K562 (cell line): ENCODE data around the gene CCDC60. TPM values are rescaled to one million over a fixed set of nuclear protein-coding genes. Genes with fewer than 3 reads are reported as not detected.

Experiments used
- ATAC-seq: fragments of 200-7000 bp; cut with Tn5 transposase; 3 replicates; pipeline ENCODE4 v1.9.1; 2020; ENCODE audit warnings: moderate library complexity
- BruUV-seq: library from RNA; stranded (reverse); fragments of 400-500 nt; replicated peaks from 2 replicates; lab custom pipeline; 2021; lab: Mats Ljungman, UMichigan
- CTCF ChIA-PET: fragments of 300-600 bp; formaldehyde crosslinking; extraction: SDS; loops from one replicate; lab custom pipeline; 2021; ENCODE audit warnings: low intra/inter-chr PET ratio; lab: Yijun Ruan, JAX
- POLR2A ChIA-PET: fragments of 300-600, 350-650 bp; sonication (Branson Sonifier 250); formaldehyde crosslinking; extraction: SDS; loops from one replicate; lab custom pipeline; 2021; ENCODE audit warnings: antibody characterized with exemption, inconsistent platforms; lab: Yijun Ruan, JAX
- DNase-seq, 4 experiments: peaks; one replicate each; pipeline versions ENCODE4 v3.0.0 to v3.0.0-alpha.2; 2011 to 2018; ENCODE audit warnings: low spot score in 3 of 4, mixed read lengths in 3 of 4; ENCODE audit errors: extremely low read depth in 1 of 4
- FAIRE-seq: peaks from 2 replicates; lab custom pipeline; 2011; peaks lifted over from hg19 to GRCh38; lab: Jason Lieb, UNC
- H2AFZ ChIP-seq: 2 replicates; pipeline ENCODE4 v1.6.0; 2011; ENCODE audit warnings: low read depth, low read length, control low read depth, inconsistent platforms
- H3K27ac ChIP-seq: fragments of 200-600 bp; 3 replicates; pipeline ENCODE4 v1.8.0; 2011; ENCODE audit warnings: low read depth, mild to moderate bottlenecking, control low read depth, inconsistent platforms, low read length, moderate library complexity, mixed read lengths; ENCODE audit errors: extremely low read depth
- H3K27me3 ChIP-seq, 2 experiments: fragments of 300-600 bp in 1 of 2; 2 replicates in 1 of 2; 3 replicates in 1 of 2; pipeline versions ENCODE4 v1.6.0 to v1.8.0; 2011; ENCODE audit warnings: inconsistent platforms in 2 of 2, low read length in 2 of 2, mild to moderate bottlenecking in 1 of 2, mixed read lengths in 1 of 2, moderate library complexity in 1 of 2; ENCODE audit not compliant: control insufficient read depth in 2 of 2, insufficient read depth in 2 of 2
- H3K36me3 ChIP-seq: fragments of 300-600 bp; 3 replicates; pipeline ENCODE4 v1.8.0; 2011; ENCODE audit warnings: mild to moderate bottlenecking, low read length, inconsistent platforms; ENCODE audit not compliant: control insufficient read depth, insufficient read depth
- H3K4me1 ChIP-seq, 2 experiments: fragments of 200-600 bp in 1 of 2; replicated peaks in 1 of 2; 2 replicates in 1 of 2; 3 replicates in 1 of 2; pipeline versions ENCODE4 v1.5.1 to v1.8.0; 2011; ENCODE audit warnings: inconsistent platforms in 2 of 2, low read length in 2 of 2, mild to moderate bottlenecking in 1 of 2, mixed read lengths in 1 of 2, moderate library complexity in 1 of 2; ENCODE audit not compliant: control insufficient read depth in 2 of 2, insufficient read depth in 2 of 2
- H3K4me2 ChIP-seq: 2 replicates; pipeline ENCODE4 v1.6.1; 2011; ENCODE audit warnings: low read length, control low read depth, inconsistent platforms, mixed read lengths; ENCODE audit not compliant: insufficient read depth
- H3K4me3 ChIP-seq: fragments of 200-600 bp; sonication (generic), shearing (Covaris generic); 2 replicates; pipeline ENCODE4 v1.5.1; 2016; ENCODE audit warnings: control low read depth, inconsistent platforms
- H3K79me2 ChIP-seq: fragments of 200-600 bp; 3 replicates; pipeline ENCODE4 v1.8.0; 2011; ENCODE audit warnings: low read length, inconsistent platforms; ENCODE audit not compliant: control insufficient read depth, insufficient read depth
- H3K9ac ChIP-seq, 2 experiments: 2 replicates each; pipeline versions ENCODE4 v1.6.0 to v1.6.1; 2011; ENCODE audit warnings: low read depth in 2 of 2, low read length in 2 of 2, control low read depth in 1 of 2, inconsistent platforms in 1 of 2, mild to moderate bottlenecking in 1 of 2, mixed read lengths in 1 of 2; ENCODE audit not compliant: insufficient read depth in 1 of 2
- H3K9me1 ChIP-seq: one replicate; pipeline ENCODE4 v1.6.0; 2011; ENCODE audit warnings: inconsistent platforms, mild to moderate bottlenecking, low read length, moderate library complexity; ENCODE audit not compliant: control insufficient read depth, insufficient read depth
- H3K9me3 ChIP-seq: replicated peaks from 2 replicates; pipeline ENCODE4 v1.5.1; 2011; ENCODE audit warnings: low read depth, low read length, inconsistent platforms; ENCODE audit not compliant: control insufficient read depth, insufficient read depth
- H4K20me1 ChIP-seq: replicated peaks from 2 replicates; pipeline ENCODE4 v1.6.1; 2011; ENCODE audit warnings: low read length, inconsistent platforms, mixed read lengths; ENCODE audit not compliant: control insufficient read depth, insufficient read depth
- GTF2F1 ChIP-seq: IDR thresholded peaks from 2 replicates; pipeline ENCODE4 v1.6.1; 2011; ENCODE audit warnings: low read depth, low read length, improper control_type of control experiment
- KDM5B ChIP-seq: fragments of 200-600 bp; sonication (generic); IDR thresholded peaks from 2 replicates; pipeline ENCODE4 v1.6.1; 2012; ENCODE audit warnings: low read depth, mild to moderate bottlenecking, moderate library complexity, low read length, control low read depth, inconsistent platforms; ENCODE audit not compliant: insufficient replicate concordance
- PHB2 ChIP-seq: fragments of 450-650 bp; IDR thresholded peaks from 2 replicates; pipeline ENCODE4 v1.6.1; 2017; ENCODE audit warnings: low read depth
- ZNF583 ChIP-seq: fragments of 250-450 bp; sonication (Bioruptor Pico); IDR thresholded peaks from 2 replicates; pipeline ENCODE4 v1.4.0; 2020
- ZNF668 ChIP-seq: fragments of 250-450 bp; sonication (Bioruptor Pico); IDR thresholded peaks from 2 replicates; pipeline ENCODE4 v1.8.0; 2022; ENCODE audit warnings: mild to moderate bottlenecking, inconsistent platforms
- WGBS: fragments of 100-300 bp; shearing (Covaris generic); methylation state at CpG from one replicate; pipeline ENCODE4 v1.1.6; 2016; ENCODE audit warnings: low coverage, mixed read lengths; ENCODE audit not compliant: insufficient coverage; ENCODE audit errors: missing lambda C conversion rate; 5-methylcytosine and 5-hydroxymethylcytosine counted together
- in situ Hi-C: fragments of 300-500 bp; cut with MboI; formaldehyde crosslinking; loops from 4 replicates; pipeline ENCODE4 v1.15.0; 2018; ENCODE audit warnings: inconsistent platforms, mixed read lengths
- intact Hi-C: fragments of 100-400 bp; cut with micrococcal nuclease; formaldehyde crosslinking; loops from 2 replicates; pipeline ENCODE4 v1.14.2; 2022
- polyA plus RNA-seq, 8 experiments: library from polyadenylated mRNA; depleted of rRNA in 4 of 8; stranded (reverse) in 5 of 8; unstranded in 3 of 8; fragments of >200 nt; fragmentation: Nextera tagmentation in 2 of 8; fragmentation: Illumina TruSeq in 1 of 8; extraction: Ambion mirVana in 2 of 8; extraction: Trizol in 1 of 8; gene quantifications; 2 replicates each; pipeline versions ENCODE4 v1.2.1 to v1.2.3, GENCODE V29; 2011 to 2014; ENCODE audit warnings: inconsistent platforms in 1 of 8, missing spikeins in 1 of 8
- total RNA-seq, 7 experiments: library from RNA; depleted of rRNA in 6 of 7; stranded (reverse); fragments of >200 nt in 6 of 7; fragmentation: Illumina TruSeq in 2 of 7; extraction: Trizol in 2 of 7; gene quantifications; 2 replicates each; pipeline versions ENCODE4 v1.2.1 to v1.2.3, GENCODE V29; 2011 to 2021; ENCODE audit warnings: low replicate concordance in 1 of 7
- TF ChIP-seq, protein P1 (sequence below), 2 experiments: fragments of 450-650 bp; conservative IDR thresholded peaks; 2 replicates each; pipeline ENCODE4 v1.6.1; 2017; ENCODE audit warnings: mild to moderate bottlenecking in 2 of 2, moderate library complexity in 2 of 2
- TF ChIP-seq, protein P2 (sequence below): IDR thresholded peaks from 3 replicates; pipeline ENCODE4 v1.6.1; 2011; ENCODE audit warnings: borderline replicate concordance, mild to moderate bottlenecking, moderate library complexity; ENCODE audit not compliant: insufficient read length; ENCODE audit errors: extremely low read depth

CCDC60 gene
- total and polyA plus RNA-seq, 9 of the 15 experiments (the other 6 are each of a cell fraction or from before 2014, with no cell fraction given), result not detected

DNA sequence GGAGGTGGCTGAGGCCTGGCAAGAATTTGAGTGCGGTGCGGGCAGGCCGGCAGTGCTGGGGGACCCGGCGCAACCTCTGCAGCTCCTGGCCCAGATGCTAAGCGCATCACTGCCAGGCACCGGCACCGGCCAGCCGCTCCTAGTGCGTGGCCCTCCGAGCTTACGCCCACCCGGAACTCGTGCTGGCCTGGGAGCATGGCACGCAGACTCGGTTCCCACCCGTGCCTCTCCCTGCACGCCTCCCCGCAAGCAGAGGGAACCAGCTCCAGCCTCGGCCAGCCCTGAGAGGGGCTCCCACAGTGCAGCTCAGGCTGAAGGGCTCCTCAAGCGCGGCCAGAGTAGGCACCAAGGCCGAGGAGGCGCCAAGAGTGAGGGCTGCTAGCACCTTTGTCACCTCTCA lies 63.7 kb downstream of the CCDC60 start:
- in situ Hi-C loops, result no loop called here
- intact Hi-C loops, result no loop called here
- TF ChIP-seq GTF2F1, result no peak
- no peak for TF ChIP-seq ZNF668
- no peak for TF ChIP-seq ZNF583 (CRISPR knock-in tag)
- TF ChIP-seq PHB2, result no peak
- no peak for TF ChIP-seq KDM5B
- H3K9ac ChIP-seq, result no peak overlapping the region
- H2AFZ ChIP-seq, result no peak overlapping the region
- no peaks in the 10 kb centered on the region for H3K9me1 ChIP-seq
- no peak overlapping the region for H3K4me2 ChIP-seq
- WGBS, result 6% methylated on average over 9 of the region's 24 CpGs
- H3K4me1 ChIP-seq, result no peaks in the 10 kb centered on the region
- ChIA-PET CTCF (no interaction called here), POLR2A (interaction anchor here (0.7 kb wide), 1 partner anchor 267 kb away, joined by 3 read pairs; no protein-coding TSS in a partner anchor)
- no peak overlapping the region for H3K27ac ChIP-seq
- no peaks in the 10 kb centered on the region for H3K79me2 ChIP-seq
- BruUV-seq, result no TSS peak
- FAIRE-seq (no peak), ATAC-seq (no peak), DNase-seq (no peak)
- H4K20me1 ChIP-seq, result no peaks in the 10 kb centered on the region
- no peaks in the 10 kb centered on the region for H3K9me3 ChIP-seq
- H3K36me3 ChIP-seq, result no peaks in the 10 kb centered on the region
- no peaks in the 10 kb centered on the region for H3K27me3 ChIP-seq
- no peak overlapping the region for H3K4me3 ChIP-seq

DNA sequence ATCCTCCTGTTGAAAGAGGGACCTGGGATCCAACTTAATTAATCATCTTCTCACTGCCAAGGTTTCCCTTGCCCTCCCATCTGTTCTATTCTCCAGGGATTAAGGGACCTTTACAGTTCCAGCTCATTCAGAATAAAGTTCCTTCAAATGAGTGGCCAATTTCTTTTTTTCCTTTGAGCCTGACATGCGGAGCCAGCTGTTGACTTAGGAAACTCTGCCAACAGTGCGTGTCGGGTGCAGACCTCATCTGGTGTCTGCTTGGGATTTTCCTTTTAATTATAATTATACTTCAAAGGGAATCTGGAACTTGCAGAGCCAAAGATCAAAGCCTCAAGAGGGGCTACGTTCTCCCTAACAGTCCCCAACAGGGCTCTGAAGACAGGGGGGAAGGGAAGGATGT lies 64.8 kb downstream of the CCDC60 start:
- no peak overlapping the region for H3K4me3 ChIP-seq
- H3K9me3 ChIP-seq, result no peaks in the 10 kb centered on the region
- no peaks in the 10 kb centered on the region for H3K9me1 ChIP-seq
- no peak overlapping the region for H2AFZ ChIP-seq
- FAIRE-seq, result no peak
- no peaks in the 10 kb centered on the region for H3K36me3 ChIP-seq
- WGBS, result 3% methylated on average over 4 of the region's 4 CpGs
- ATAC-seq, result no peak
- no peak overlapping the region for H3K27ac ChIP-seq
- POLR2A ChIA-PET, result interaction anchor here (0.7 kb wide), 1 partner anchor 300 kb away, joined by 3 read pairs; no protein-coding TSS in a partner anchor
- in situ Hi-C loops, result no loop called here
- no TSS peak for BruUV-seq
- intact Hi-C loops, result no loop called here
- CTCF ChIA-PET, result no interaction called here
- H4K20me1 ChIP-seq, result no peaks in the 10 kb centered on the region
- no peak for DNase-seq
- TF ChIP-seq, protein P1, sequence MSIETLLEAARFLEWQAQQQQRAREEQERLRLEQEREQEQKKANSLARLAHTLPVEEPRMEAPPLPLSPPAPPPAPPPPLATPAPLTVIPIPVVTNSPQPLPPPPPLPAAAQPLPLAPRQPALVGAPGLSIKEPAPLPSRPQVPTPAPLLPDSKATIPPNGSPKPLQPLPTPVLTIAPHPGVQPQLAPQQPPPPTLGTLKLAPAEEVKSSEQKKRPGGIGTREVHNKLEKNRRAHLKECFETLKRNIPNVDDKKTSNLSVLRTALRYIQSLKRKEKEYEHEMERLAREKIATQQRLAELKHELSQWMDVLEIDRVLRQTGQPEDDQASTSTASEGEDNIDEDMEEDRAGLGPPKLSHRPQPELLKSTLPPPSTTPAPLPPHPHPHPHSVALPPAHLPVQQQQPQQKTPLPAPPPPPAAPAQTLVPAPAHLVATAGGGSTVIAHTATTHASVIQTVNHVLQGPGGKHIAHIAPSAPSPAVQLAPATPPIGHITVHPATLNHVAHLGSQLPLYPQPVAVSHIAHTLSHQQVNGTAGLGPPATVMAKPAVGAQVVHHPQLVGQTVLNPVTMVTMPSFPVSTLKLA (conservative IDR thresholded peaks at IDR 0.05), result no peak
- TF ChIP-seq, protein P2, sequence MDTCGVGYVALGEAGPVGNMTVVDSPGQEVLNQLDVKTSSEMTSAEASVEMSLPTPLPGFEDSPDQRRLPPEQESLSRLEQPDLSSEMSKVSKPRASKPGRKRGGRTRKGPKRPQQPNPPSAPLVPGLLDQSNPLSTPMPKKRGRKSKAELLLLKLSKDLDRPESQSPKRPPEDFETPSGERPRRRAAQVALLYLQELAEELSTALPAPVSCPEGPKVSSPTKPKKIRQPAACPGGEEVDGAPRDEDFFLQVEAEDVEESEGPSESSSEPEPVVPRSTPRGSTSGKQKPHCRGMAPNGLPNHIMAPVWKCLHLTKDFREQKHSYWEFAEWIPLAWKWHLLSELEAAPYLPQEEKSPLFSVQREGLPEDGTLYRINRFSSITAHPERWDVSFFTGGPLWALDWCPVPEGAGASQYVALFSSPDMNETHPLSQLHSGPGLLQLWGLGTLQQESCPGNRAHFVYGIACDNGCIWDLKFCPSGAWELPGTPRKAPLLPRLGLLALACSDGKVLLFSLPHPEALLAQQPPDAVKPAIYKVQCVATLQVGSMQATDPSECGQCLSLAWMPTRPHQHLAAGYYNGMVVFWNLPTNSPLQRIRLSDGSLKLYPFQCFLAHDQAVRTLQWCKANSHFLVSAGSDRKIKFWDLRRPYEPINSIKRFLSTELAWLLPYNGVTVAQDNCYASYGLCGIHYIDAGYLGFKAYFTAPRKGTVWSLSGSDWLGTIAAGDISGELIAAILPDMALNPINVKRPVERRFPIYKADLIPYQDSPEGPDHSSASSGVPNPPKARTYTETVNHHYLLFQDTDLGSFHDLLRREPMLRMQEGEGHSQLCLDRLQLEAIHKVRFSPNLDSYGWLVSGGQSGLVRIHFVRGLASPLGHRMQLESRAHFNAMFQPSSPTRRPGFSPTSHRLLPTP, result no peak
- no peak overlapping the region for H3K4me2 ChIP-seq
- no peaks in the 10 kb centered on the region for H3K27me3 ChIP-seq
- no peak overlapping the region for H3K9ac ChIP-seq
- no peaks in the 10 kb centered on the region for H3K4me1 ChIP-seq
- H3K79me2 ChIP-seq, result no peaks in the 10 kb centered on the region
